H1 (cell line): ENCODE measurements around the gene RAB31. TPM values are rescaled to one million over a fixed set of nuclear protein-coding genes. Genes with fewer than 3 reads are reported as not detected.

Source experiments
- CTCF ChIA-PET: fragments of 300-600 bp; sonication (Branson Sonifier 250); formaldehyde crosslinking; loops from one replicate; lab custom pipeline; 2021; ENCODE audit not compliant: partially characterized antibody; lab: Charles Lee
- POLR2A ChIA-PET: fragments of 300-600 bp; sonication (Branson Sonifier 250); formaldehyde crosslinking; loops from one replicate; lab custom pipeline; 2021; ENCODE audit warnings: inconsistent platforms; ENCODE audit not compliant: partially characterized antibody; lab: Charles Lee
- DNase-seq, 2 experiments: peaks; one replicate each; pipeline versions ENCODE4 v3.0.0 to v3.0.0-alpha.2; 2010 to 2022; ENCODE audit warnings: low spot score in 2 of 2, low read depth in 1 of 2, mixed read lengths in 1 of 2
- FAIRE-seq: peaks from 2 replicates; lab custom pipeline; 2011; peaks lifted over from hg19 to GRCh38; lab: Jason Lieb, UNC
- H2AFZ ChIP-seq: 2 replicates; pipeline ENCODE4 v1.8.1; 2012; ENCODE audit warnings: low read length, inconsistent platforms
- H2AK5ac ChIP-seq: 2 replicates; pipeline ENCODE4 v1.6.1; 2013; ENCODE audit warnings: low read depth, low read length
- H2BK120ac ChIP-seq: replicated peaks from 2 replicates; pipeline ENCODE3; 2013; ENCODE audit warnings: low read depth, low read length, inconsistent platforms
- H2BK12ac ChIP-seq: 2 replicates; pipeline ENCODE4 v1.6.1; 2013; ENCODE audit warnings: low read depth, low read length
- H2BK15ac ChIP-seq: 2 replicates; pipeline ENCODE4 v1.6.1; 2013; ENCODE audit warnings: low read length
- H2BK20ac ChIP-seq: 2 replicates; pipeline ENCODE4 v1.6.1; 2013; ENCODE audit warnings: low read length
- H2BK5ac ChIP-seq: 2 replicates; pipeline ENCODE4 v1.6.1; 2013; ENCODE audit warnings: low read depth, low read length
- H3K14ac ChIP-seq: 2 replicates; pipeline ENCODE4 v1.6.1; 2013; ENCODE audit warnings: inconsistent platforms; ENCODE audit not compliant: insufficient read length
- H3K18ac ChIP-seq: 2 replicates; pipeline ENCODE4 v1.6.1; 2013; ENCODE audit warnings: low read length; ENCODE audit errors: extremely low read depth
- H3K23ac ChIP-seq: 2 replicates; pipeline ENCODE4 v1.6.1; 2013; ENCODE audit warnings: inconsistent platforms; ENCODE audit not compliant: insufficient read length
- H3K23me2 ChIP-seq: 2 replicates; pipeline ENCODE4 v1.6.1; 2013; ENCODE audit warnings: low read depth, low read length
- H3K27ac ChIP-seq: 2 replicates; pipeline ENCODE4 v1.6.1; 2011; ENCODE audit warnings: low read depth, low read length, inconsistent platforms
- H3K27me3 ChIP-seq, 4 experiments: replicated peaks in 1 of 4; 1 replicate in 1 of 4; 2 replicates in 3 of 4; pipeline versions ENCODE4 v1.6.1 to v1.8.1; 2011 to 2013; ENCODE audit warnings: low read length in 3 of 4, mild to moderate bottlenecking in 3 of 4, inconsistent platforms in 2 of 4, mixed read lengths in 2 of 4, moderate library complexity in 1 of 4; ENCODE audit not compliant: control insufficient read depth in 3 of 4, insufficient read depth in 3 of 4; ENCODE audit errors: extremely low read depth in 1 of 4
- H3K36me3 ChIP-seq, 4 experiments: 2 replicates each; pipeline versions ENCODE4 v1.6.1 to v1.8.1; 2011 to 2013; ENCODE audit warnings: mild to moderate bottlenecking in 4 of 4, low read length in 3 of 4, moderate library complexity in 2 of 4, control low read depth in 1 of 4, inconsistent platforms in 1 of 4; ENCODE audit not compliant: insufficient read depth in 4 of 4, control insufficient read depth in 2 of 4
- H3K4ac ChIP-seq: replicated peaks from 2 replicates; pipeline ENCODE3; 2013; ENCODE audit warnings: low read length, low read depth, mixed read lengths, inconsistent platforms; ENCODE audit not compliant: insufficient read length
- H3K4me1 ChIP-seq, 4 experiments: replicated peaks in 1 of 4; 1 replicate in 1 of 4; 2 replicates in 3 of 4; pipeline versions ENCODE4 v1.6.1 to v1.8.1; 2011 to 2013; ENCODE audit warnings: low read length in 3 of 4, inconsistent platforms in 2 of 4, mixed read lengths in 1 of 4; ENCODE audit not compliant: insufficient read depth in 4 of 4, control insufficient read depth in 3 of 4
- H3K4me2 ChIP-seq, 2 experiments: 2 replicates each; pipeline versions ENCODE4 v1.6.1 to v1.8.1; 2011 to 2013; ENCODE audit warnings: low read depth in 2 of 2, low read length in 2 of 2, control low read depth in 1 of 2, inconsistent platforms in 1 of 2, mild to moderate bottlenecking in 1 of 2; ENCODE audit not compliant: insufficient read depth in 1 of 2
- H3K4me3 ChIP-seq, 4 experiments: fragments of 200-600, 300-600 bp in 1 of 4; sonication (generic), shearing (Covaris generic), sonication (Bioruptor Twin) in 1 of 4; 2 replicates each; pipeline versions ENCODE4 v1.5.1 to v1.8.1; 2011 to 2016; ENCODE audit warnings: low read length in 4 of 4, low read depth in 3 of 4, control low read depth in 2 of 4, inconsistent platforms in 2 of 4, mild to moderate bottlenecking in 2 of 4, mixed read lengths in 1 of 4, moderate library complexity in 1 of 4; ENCODE audit not compliant: insufficient read depth in 2 of 4; ENCODE audit errors: extremely low read depth in 1 of 4
- H3K56ac ChIP-seq: replicated peaks from 2 replicates; pipeline ENCODE3; 2013; ENCODE audit warnings: low read depth, mild to moderate bottlenecking, mixed read lengths, low read length, inconsistent platforms; ENCODE audit not compliant: insufficient read length
- H3K79me1 ChIP-seq: 2 replicates; pipeline ENCODE4 v1.6.1; 2013; ENCODE audit warnings: low read depth, low read length, control low read depth
- H3K79me2 ChIP-seq, 2 experiments: 2 replicates each; pipeline versions ENCODE4 v1.6.1 to v1.8.1; 2012 to 2013; ENCODE audit warnings: low read length in 2 of 2, mild to moderate bottlenecking in 2 of 2, inconsistent platforms in 1 of 2; ENCODE audit not compliant: insufficient read depth in 2 of 2, control insufficient read depth in 1 of 2
- H3K9ac ChIP-seq, 4 experiments: replicated peaks in 1 of 4; 1 replicate in 1 of 4; 2 replicates in 3 of 4; pipeline versions ENCODE4 v1.6.1 to v1.8.1; 2011 to 2013; ENCODE audit warnings: low read depth in 3 of 4, low read length in 3 of 4, control low read depth in 2 of 4, mild to moderate bottlenecking in 2 of 4, moderate library complexity in 2 of 4, inconsistent platforms in 1 of 4; ENCODE audit errors: extremely low read depth in 1 of 4
- H3K9me3 ChIP-seq, 2 experiments: 2 replicates each; pipeline versions ENCODE4 v1.6.1 to v1.8.1; 2012 to 2013; ENCODE audit warnings: mild to moderate bottlenecking in 2 of 2, moderate library complexity in 2 of 2, control low read depth in 1 of 2, inconsistent platforms in 1 of 2, low read depth in 1 of 2, low read length in 1 of 2, mixed read lengths in 1 of 2; ENCODE audit not compliant: insufficient read depth in 2 of 2
- H4K20me1 ChIP-seq, 2 experiments: replicated peaks in 1 of 2; 2 replicates each; pipeline versions ENCODE3 to v1.8.1; 2011 to 2013; ENCODE audit warnings: inconsistent platforms in 2 of 2, low read length in 2 of 2, mild to moderate bottlenecking in 1 of 2; ENCODE audit not compliant: insufficient read depth in 2 of 2, control insufficient read depth in 1 of 2
- H4K5ac ChIP-seq: 2 replicates; pipeline ENCODE4 v1.6.1; 2013; ENCODE audit warnings: low read length, low read depth, mixed read lengths, inconsistent platforms; ENCODE audit not compliant: insufficient read length
- H4K8ac ChIP-seq: 2 replicates; pipeline ENCODE4 v1.8.0; 2013; ENCODE audit warnings: mild to moderate bottlenecking, moderate library complexity, low read length, inconsistent platforms; ENCODE audit not compliant: insufficient read depth; ENCODE audit errors: extremely low read depth
- H4K91ac ChIP-seq: replicated peaks from 2 replicates; pipeline ENCODE3; 2013; ENCODE audit warnings: low read length, mixed read lengths, inconsistent platforms; ENCODE audit not compliant: insufficient read length
- USF2 ChIP-seq: IDR thresholded peaks from 2 replicates; pipeline ENCODE4 v1.6.1; 2011; ENCODE audit warnings: low read length, improper control_type of control experiment
- WGBS, 2 experiments: shearing (Covaris generic) in 1 of 2; methylation state at CpG; one replicate each; pipeline versions ENCODE4 v1.1.6 to v1.1.7; 2013 to 2015; ENCODE audit warnings: low lambda C conversion rate in 2 of 2, mixed read lengths in 2 of 2, inconsistent platforms in 1 of 2, low coverage in 1 of 2, missing lambda C conversion rate in 1 of 2; ENCODE audit not compliant: insufficient replicate concordance in 2 of 2, insufficient coverage in 1 of 2, insufficient read length in 1 of 2; ENCODE audit errors: extremely low coverage in 1 of 2, missing lambda C conversion rate in 1 of 2; 5-methylcytosine and 5-hydroxymethylcytosine counted together
- polyA plus RNA-seq, 7 experiments: library from polyadenylated mRNA; depleted of rRNA in 3 of 7; stranded (reverse) in 5 of 7; unstranded in 2 of 7; fragments of >200 nt in 5 of 7; fragments of 200-250 nt in 2 of 7; gene quantifications; 1 replicate in 5 of 7; 2 replicates in 1 of 7; 4 replicates in 1 of 7; pipeline versions ENCODE4 v1.2.1 to v1.2.3, GENCODE V29; 2011 to 2013; ENCODE audit warnings: missing spikeins in 2 of 7, mixed read lengths in 2 of 7
- total RNA-seq: library from RNA; stranded (reverse); fragmentation: NEBNext Ultra II Directional; extraction: Animal tissue kit (Norgen Biotek cat#: 25700); gene quantifications from 2 replicates; pipeline ENCODE4 v1.2.1, GENCODE V29; 2021

The RAB31 gene
- total and polyA plus RNA-seq, 2 of the 8 experiments (the other 6 are each of a cell fraction or from before 2014, with no cell fraction given): 15.2 to 40.9 TPM

DNA sequence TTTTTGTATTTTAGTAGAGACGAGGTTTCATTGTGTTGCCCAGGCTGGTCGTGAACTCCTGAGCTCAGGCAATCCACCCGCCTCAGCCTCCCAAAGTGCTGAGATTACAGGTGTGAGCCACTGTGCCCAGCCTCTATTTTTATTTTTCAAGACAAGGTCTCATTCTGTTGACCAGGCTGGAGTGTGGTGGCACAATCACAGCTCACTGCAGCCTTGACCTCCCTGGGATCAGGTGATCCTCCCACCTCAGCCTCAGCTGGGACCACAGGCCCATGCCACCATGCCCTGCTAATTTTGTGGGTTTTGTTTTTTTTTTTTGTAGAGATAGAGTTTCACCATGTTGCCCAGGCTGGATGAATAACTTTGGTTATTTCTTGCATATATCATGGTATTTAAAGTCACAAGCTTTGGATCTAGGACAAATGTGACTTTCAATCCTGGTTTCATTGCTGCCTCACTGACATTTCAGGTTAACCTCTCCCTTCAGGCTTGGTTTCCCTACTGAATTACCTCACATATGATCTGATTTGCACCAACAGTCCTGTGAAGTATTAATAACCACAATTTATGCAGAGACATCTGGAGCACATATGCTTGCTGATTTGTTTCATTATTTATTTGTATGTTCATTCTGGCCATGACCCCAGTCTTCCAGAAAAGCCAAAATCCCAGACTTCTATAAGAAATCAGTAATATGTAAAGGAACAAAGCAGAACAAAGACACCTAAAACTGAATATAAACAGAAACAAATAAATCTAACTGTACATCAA, 17.5 kb upstream of the RAB31 start:
- no peak overlapping the region for H3K14ac ChIP-seq
- FAIRE-seq (no peak), DNase-seq (no peak)
- H2AK5ac ChIP-seq: no peak overlapping the region
- no peak overlapping the region for H2BK15ac ChIP-seq
- H3K4me1 ChIP-seq: peaks cover 0 to 7% (median 3%) of the 10 kb centered on the region in 4 experiments; a peak in 3 of 7 replicates
- no peaks in the 10 kb centered on the region for H3K9me3 ChIP-seq
- no peak overlapping the region for H3K18ac ChIP-seq
- no peaks in the 10 kb centered on the region for H3K36me3 ChIP-seq
- WGBS, 2 experiments: 87% methylated on average over 3 of the region's 3 CpGs; no CpG with 5 or more reads in 1 of the 2 experiments
- POLR2A ChIA-PET: interaction anchor here (0.7 kb wide), 1 partner anchor 78 kb away, joined by 3 read pairs; no protein-coding TSS in a partner anchor
- H3K9ac ChIP-seq: no peak overlapping the region
- no peaks in the 10 kb centered on the region for H3K79me1 ChIP-seq
- no peaks in the 10 kb centered on the region for H3K23me2 ChIP-seq
- H3K4me2 ChIP-seq: no peak overlapping the region
- H3K27ac ChIP-seq: no peak overlapping the region
- H2BK120ac ChIP-seq: no peak overlapping the region
- no peak overlapping the region for H4K91ac ChIP-seq
- H4K8ac ChIP-seq: no peak overlapping the region
- H3K56ac ChIP-seq: no peak overlapping the region
- no peaks in the 10 kb centered on the region for H4K20me1 ChIP-seq
- H4K5ac ChIP-seq: no peak overlapping the region
- H3K4ac ChIP-seq: no peak overlapping the region
- H3K23ac ChIP-seq: no peak overlapping the region
- H2BK20ac ChIP-seq: no peak overlapping the region
- CTCF ChIA-PET: interaction anchor here (0.6 to 1.2 kb wide), 6 partner anchors 11 to 133 kb away, joined by 3 to 4 read pairs (median 3); no protein-coding TSS in a partner anchor
- no peak overlapping the region for H2BK12ac ChIP-seq
- H2AFZ ChIP-seq: no peak overlapping the region
- H3K4me3 ChIP-seq: no peak overlapping the region
- H2BK5ac ChIP-seq: no peak overlapping the region
- H3K27me3 ChIP-seq: no peaks in the 10 kb centered on the region
- TF ChIP-seq USF2: no peak
- TF ChIP-seq, all 59 proteins: peak for 0
- H3K79me2 ChIP-seq: no peaks in the 10 kb centered on the region
